GM19193 (cell line): Measurements from ENCODE around the gene AKR7A2.

ENCODE experiments used
- POLR2A ChIP-seq: IDR thresholded peaks from 4 replicates; pipeline ENCODE4 v1.6.1; 2011; ENCODE audit not compliant: insufficient read depth, insufficient read length; ENCODE audit errors: extremely low read depth

Gene AKR7A2

DNA sequence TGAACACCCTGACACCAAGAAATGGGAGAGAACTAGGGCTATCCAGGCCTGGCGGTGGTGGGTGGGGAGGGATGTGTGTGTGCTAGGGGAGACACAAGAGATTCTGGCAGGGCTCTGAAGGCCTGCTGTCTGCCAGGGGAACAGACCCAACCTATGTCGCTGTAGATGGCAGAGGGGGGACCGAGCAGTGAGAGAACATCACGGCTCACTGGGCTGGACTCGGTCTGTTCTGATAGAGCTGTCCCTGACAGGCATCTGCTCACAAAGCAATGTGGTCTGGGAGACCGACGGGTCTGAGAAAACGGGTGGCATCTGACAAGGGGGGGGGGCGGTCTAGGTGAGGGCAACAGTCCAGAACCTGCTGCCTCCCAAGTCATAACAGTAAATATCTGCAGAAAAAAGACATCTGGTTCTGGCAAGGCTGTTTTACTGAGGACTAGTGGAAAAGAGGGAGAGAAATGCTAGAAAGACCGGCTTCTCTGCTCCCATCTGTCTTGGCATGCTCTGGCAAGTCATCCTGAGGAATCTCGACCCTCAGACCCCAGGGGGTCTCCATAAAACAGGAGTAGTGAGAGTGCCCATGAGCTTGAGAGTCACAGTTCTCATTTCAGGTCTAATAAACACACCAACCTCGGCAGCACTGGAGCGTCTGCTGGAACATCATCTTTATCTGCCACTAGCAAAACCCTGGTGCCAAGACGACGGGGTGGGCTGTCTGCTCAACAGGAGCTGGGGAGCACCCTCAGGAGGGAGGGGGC lies 36.7 kb upstream of the AKR7A2 start:
- no peak for TF ChIP-seq POLR2A

DNA sequence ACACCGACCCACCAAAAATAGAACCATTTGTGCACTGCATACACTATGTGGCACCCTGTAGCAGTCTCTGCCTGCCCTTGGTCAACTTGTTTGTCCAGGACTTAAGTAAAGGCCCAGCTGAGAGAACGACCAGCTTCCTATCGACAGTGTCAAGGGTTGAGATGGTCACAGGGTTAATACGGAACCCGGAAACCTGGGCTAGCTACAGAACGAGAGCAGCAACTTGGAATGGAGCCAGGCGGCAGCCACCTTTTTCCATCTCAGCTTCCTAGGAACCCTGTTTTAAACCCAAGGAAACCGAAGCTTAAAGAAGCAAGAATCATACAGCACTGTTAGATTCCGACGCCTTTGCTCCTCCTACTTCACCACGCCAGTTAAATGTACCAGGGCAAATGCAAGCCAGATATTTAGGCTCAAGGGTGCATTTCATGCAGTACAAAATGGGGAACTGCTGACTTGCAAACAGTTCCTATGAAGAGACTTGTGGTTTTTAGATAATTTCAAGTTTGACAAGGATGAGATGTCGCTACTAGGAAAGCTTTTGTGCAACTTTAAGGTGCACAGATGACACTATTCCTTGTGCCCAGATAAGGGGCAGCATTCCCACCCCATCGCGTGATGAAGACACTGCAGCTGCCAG lies 35.7 kb upstream of the AKR7A2 start:
- no peak for TF ChIP-seq POLR2A

GRCh38 chr1:19346026-19346425 lies 34.1 kb upstream of the AKR7A2 start:
- TF ChIP-seq POLR2A: no peak

DNA sequence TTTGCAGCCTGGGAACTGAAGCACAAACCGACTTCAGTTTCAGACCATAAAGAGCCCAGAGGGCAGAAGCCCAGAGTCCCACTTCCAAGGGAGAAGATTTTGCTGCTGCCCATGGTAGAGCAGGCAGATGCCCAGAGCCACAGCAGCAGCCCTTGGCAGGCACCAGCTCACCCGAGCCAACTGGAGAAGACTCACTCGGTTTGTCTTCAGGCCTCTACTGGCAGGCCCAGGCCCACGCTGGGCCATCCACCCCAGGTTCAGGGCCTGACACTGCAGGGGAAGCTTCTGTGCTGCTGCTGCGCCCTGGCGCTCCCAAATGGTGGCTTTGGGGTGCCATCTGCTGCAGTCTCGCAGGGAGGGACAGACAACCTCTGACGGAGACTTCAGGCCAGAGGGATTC lies 33.4 kb upstream of the AKR7A2 start:
- TF ChIP-seq POLR2A: no peak

DNA sequence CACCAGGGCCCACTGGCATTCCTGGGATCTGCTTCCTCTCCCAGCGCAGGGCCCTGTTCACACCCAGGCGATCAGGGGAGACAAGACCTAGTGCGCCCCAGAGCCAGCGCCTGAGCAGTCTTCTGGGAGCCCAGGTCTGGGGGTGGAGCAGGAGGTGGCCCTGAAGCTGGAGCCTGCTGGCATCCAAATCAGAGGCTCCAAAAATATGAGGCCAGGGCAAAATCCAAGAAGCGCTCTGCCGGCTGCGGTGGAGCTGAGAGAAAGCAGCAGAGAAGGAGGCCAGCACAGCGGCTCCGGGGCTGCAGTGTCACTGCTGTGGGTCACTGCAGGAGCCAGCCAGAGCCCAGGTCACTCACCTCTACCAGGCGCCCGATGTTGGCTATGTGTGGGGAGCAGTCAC lies 32.9 kb upstream of the AKR7A2 start:
- TF ChIP-seq POLR2A: no peak

GRCh38 chr1:19344372-19344810 lies 32.4 kb upstream of the AKR7A2 start:
- no peak for TF ChIP-seq POLR2A

- TF ChIP-seq POLR2A: no peak
These were observed 31.8 kb upstream of the AKR7A2 start for GRCh38 chr1:19343617-19344350.

- TF ChIP-seq POLR2A: no peak
These were observed 31.1 kb upstream of the AKR7A2 start for GRCh38 chr1:19342894-19343616.

GRCh38 chr1:19342062-19342750 lies 30.3 kb upstream of the AKR7A2 start:
- TF ChIP-seq POLR2A: no peak

DNA sequence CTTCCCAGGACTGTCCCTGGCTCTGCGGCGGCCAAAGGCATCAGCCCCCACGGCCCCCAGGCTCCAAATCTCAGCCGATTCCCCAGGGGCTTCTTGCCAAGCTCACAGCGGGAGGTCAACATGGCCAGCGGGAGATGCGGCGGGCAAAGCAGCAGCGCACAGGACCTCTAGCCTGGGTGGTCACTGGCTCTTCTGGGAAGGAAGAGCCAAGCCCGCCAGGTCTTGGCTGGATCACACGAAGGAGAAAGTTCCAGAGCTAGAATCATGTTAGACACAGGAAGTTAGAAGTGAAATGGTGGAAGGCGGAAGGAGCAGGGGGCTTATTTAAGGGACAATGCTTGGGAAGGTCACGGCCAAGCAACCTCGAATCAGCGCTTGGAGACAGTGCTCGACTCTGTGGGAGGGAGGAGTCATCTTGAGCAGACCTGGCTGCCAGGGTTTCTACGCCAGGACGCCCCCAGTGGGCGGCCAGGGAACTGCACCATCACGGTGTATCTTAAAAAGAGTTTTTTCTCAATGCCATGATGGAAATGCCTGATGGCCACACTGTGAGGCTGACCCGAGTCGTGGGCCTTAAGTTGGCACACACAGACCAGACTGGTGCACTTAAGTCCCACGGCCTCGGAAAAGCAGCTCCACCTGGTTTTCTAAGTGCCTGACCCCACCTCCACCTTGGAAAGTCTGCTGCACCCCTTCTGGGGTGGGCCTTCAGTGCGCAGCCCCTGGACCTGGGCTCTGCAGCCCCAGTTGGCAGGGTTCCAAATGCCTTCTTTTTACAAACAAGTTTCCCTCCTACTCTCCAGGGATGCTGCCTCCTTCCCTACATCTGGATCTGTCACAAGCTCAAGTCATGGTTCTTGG lies 29.5 kb upstream of the AKR7A2 start:
- TF ChIP-seq POLR2A: no peak

GRCh38 chr1:19340387-19340937 lies 28.5 kb upstream of the AKR7A2 start:
- no peak for TF ChIP-seq POLR2A

DNA sequence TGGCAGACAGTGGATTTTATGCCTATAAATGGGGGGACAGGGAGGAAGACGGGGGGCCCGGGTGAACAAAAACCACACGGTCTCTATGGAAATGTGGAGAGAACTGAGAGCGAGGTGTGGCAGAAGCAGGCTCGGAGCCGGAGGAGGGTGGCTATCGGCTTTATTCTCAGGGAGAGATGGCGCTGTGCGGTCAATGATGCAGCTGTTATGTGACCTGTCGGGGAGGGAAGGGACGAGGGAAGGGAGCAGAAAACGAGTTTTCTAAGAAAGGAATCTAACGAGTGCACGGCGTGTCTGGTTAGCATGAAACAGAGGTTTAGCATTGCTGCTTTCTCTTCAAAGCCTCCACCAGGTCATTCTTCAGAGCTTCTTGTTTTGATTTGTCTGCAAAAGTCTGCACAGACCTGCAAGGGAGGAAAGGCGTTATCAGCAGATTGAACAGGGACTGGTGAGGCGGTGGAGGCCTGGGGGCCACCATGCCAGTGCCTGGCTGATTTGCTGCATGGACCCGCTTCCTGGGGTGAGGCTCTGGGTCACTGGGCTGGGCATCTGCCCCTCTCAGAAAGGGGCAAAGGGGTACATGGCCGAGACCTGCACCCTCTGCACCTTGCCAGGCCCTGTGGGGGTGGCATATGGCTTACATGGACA lies 27.4 kb upstream of the AKR7A2 start:
- TF ChIP-seq POLR2A: no peak

DNA sequence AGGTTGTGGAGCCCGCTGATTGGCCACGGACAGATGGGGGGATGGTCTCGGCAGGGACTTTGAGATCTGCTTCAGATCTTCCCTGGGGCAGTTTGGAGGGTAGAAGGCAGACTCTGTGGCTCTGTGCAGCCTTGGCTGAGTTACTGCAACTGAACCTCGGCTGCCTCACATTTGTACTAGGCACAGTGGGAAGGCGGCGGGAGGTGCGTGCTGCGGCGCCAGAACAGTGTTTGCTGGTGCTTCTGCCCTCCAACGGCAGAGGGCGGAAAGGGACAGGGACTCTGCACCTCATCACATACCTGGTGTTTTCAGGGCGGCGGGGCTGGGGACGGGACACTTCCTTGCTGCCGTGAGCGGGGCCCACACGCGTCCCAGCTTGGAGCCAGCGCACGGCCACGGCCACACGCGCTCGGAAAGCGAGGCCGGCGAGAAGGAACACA lies 26.4 kb upstream of the AKR7A2 start:
- TF ChIP-seq POLR2A: no peak

DNA sequence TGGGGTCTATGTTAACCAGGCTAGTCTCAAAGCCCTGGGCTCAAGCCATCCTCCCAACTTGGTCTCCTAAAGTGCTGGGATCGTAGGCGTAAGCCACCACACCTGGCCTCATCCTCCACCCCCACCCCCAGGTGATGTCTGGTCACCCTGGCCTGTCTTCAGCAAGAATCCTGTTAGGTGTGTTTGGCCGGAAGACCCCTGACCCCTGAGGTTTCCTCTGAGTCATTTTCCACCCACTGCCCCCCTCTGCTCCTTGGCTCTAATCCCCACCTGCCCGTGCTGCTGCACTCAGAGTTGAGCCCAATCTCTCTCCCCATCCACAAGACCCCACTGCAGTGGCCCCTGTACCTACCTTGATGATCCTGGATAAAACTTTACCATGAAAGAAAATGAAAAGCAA lies 25.3 kb upstream of the AKR7A2 start:
- TF ChIP-seq POLR2A: no peak

DNA sequence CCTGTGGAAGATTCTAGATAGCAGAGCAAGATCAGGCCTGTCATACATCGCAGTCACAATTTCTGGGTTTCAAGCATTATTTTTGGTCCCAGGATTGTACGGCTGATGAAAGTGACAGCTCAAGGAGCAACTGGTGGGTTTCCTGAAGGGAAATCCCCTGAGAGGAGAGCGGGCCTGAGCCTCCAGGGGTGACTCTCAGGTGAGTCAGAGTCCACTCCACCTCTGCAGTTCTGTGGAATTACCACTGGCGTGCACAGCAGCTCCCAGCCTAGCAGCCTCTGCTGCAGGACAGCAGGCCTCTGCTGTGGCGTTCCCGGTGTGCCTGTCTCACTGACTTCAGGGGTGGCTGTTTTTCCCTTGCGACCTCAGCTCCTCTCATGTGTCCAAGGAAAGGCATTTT lies 24.6 kb upstream of the AKR7A2 start:
- no peak for TF ChIP-seq POLR2A
